ENCODE results near the gene RUNX3.
A peak's percentile ranks its signal among the peaks of the same experiment; 100 is the strongest.

Gene RUNX3

GRCh38 chr1:24946861-24947658 is 17.0 kb upstream of the RUNX3 start:
- peak; percentile 32 for DNase-seq

- no peak for DNase-seq
Measured at GRCh38 chr1:24945354-24946326, 15.6 kb upstream of the RUNX3 start.

- DNase-seq, result no peak
Measured at GRCh38 chr1:24944318-24944717, 14.2 kb upstream of the RUNX3 start.

- DNase-seq, result no peak
Measured at GRCh38 chr1:24942789-24943188, 12.7 kb upstream of the RUNX3 start.

- DNase-seq, result no peak
Measured at GRCh38 chr1:24941564-24941963, 11.5 kb upstream of the RUNX3 start.

- DNase-seq, result no peak
Measured at GRCh38 chr1:24940231-24940630, 10.2 kb upstream of the RUNX3 start.

- no peak for DNase-seq
Measured at GRCh38 chr1:24939675-24940193, 9.7 kb upstream of the RUNX3 start.

GRCh38 chr1:24939040-24939674 is 9.1 kb upstream of the RUNX3 start:
- no peak for DNase-seq

- DNase-seq, result no peak
Measured at GRCh38 chr1:24938276-24938675, 8.2 kb upstream of the RUNX3 start.

- no peak for DNase-seq
Measured at GRCh38 chr1:24936684-24937083, 6.6 kb upstream of the RUNX3 start.

- DNase-seq, result no peak
Measured at GRCh38 chr1:24935615-24936484, 5.8 kb upstream of the RUNX3 start.

GRCh38 chr1:24935196-24935526 is 5.1 kb upstream of the RUNX3 start:
- DNase-seq, result no peak

- DNase-seq, result no peak
Measured at GRCh38 chr1:24934310-24935195, 4.5 kb upstream of the RUNX3 start.

- no peak for DNase-seq
Measured at GRCh38 chr1:24933468-24933867, 3.4 kb upstream of the RUNX3 start.

GRCh38 chr1:24932725-24933294 is 2.7 kb upstream of the RUNX3 start:
- DNase-seq, result no peak

- DNase-seq, result no peak
Measured at GRCh38 chr1:24932284-24932683, 2.2 kb upstream of the RUNX3 start.

- DNase-seq, result no peak
Measured at GRCh38 chr1:24931468-24932231, 1.6 kb upstream of the RUNX3 start.

- no peak for DNase-seq
Measured at GRCh38 chr1:24931146-24931467, 1.0 kb upstream of the RUNX3 start.

GRCh38 chr1:24929398-24930259 is 447 bp downstream of the RUNX3 start:
- peak; percentile 51 for DNase-seq

Measured in fibroblast of skin of back (primary cell).